ENCODE measurements around the gene PYGL. TPM values are rescaled to one million over a fixed set of nuclear protein-coding genes. Genes with fewer than 3 reads are reported as not detected.
A peak's percentile ranks its signal among the peaks of the same experiment; 100 is the strongest.

PYGL gene
- total RNA-seq, 1 experiment from 2014 or later: 41.2 TPM

DNA sequence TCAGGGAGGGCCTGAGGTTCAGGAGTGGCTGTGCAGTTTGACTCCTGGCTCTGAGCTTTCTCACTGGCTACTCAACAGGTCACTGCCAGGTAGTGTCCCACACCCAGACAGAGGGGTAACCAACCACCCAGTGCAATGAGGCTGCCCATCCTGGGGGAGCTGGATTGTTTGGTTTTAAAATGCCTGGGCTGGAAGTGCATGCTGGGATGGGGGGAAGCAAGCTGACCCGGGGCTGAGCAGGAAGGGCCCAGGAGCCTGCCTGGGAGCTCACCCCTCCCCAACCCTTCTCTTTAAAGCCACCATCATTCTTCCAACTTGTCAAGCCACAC, 85.0 kb downstream of the PYGL start:
- CTCF ChIA-PET: interaction anchor here (0.6 to 1.9 kb wide), 5 partner anchors 82 to 1221 kb away, joined by 3 to 17 read pairs (median 4); no protein-coding TSS in a partner anchor
- DNase-seq: no peak
- intact Hi-C loops (cut with micrococcal nuclease; ENCODE audit: unreplicated experiment): no loop called here
- Mint-ChIP-seq H3K4me3 (ENCODE audit: low read depth, unreplicated experiment) (peak overlapping the region; percentile 67), H3K9me3 (ENCODE audit: low read depth, unreplicated experiment) (no peaks in the 10 kb centered on the region), H3K4me1 (ENCODE audit: low read depth, unreplicated experiment) (no peaks in the 10 kb centered on the region), H3K27ac (ENCODE audit: unreplicated experiment) (no peak overlapping the region), H3K36me3 (ENCODE audit: insufficient read depth, unreplicated experiment) (peaks cover 7% of the 10 kb centered on the region), H3K27me3 (ENCODE audit: unreplicated experiment) (no peaks in the 10 kb centered on the region)
- TF ChIP-seq, protein P1, sequence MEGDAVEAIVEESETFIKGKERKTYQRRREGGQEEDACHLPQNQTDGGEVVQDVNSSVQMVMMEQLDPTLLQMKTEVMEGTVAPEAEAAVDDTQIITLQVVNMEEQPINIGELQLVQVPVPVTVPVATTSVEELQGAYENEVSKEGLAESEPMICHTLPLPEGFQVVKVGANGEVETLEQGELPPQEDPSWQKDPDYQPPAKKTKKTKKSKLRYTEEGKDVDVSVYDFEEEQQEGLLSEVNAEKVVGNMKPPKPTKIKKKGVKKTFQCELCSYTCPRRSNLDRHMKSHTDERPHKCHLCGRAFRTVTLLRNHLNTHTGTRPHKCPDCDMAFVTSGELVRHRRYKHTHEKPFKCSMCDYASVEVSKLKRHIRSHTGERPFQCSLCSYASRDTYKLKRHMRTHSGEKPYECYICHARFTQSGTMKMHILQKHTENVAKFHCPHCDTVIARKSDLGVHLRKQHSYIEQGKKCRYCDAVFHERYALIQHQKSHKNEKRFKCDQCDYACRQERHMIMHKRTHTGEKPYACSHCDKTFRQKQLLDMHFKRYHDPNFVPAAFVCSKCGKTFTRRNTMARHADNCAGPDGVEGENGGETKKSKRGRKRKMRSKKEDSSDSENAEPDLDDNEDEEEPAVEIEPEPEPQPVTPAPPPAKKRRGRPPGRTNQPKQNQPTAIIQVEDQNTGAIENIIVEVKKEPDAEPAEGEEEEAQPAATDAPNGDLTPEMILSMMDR (IDR thresholded peaks at IDR 0.05; ENCODE audit: unreplicated experiment): no peak
- no TSS peak for BruUV-seq (replicated peaks)

GRCh38 chr14:50856660-50857059, 87.6 kb downstream of the PYGL start:
- no peak for DNase-seq
- Mint-ChIP-seq H3K36me3 (ENCODE audit: insufficient read depth, unreplicated experiment) (peaks cover 7% of the 10 kb centered on the region), H3K4me1 (ENCODE audit: low read depth, unreplicated experiment) (no peaks in the 10 kb centered on the region), H3K27me3 (ENCODE audit: unreplicated experiment) (no peaks in the 10 kb centered on the region), H3K4me3 (ENCODE audit: low read depth, unreplicated experiment) (no peak overlapping the region), H3K27ac (ENCODE audit: unreplicated experiment) (no peak overlapping the region), H3K9me3 (ENCODE audit: low read depth, unreplicated experiment) (no peaks in the 10 kb centered on the region)
- TF ChIP-seq, protein P1 (IDR thresholded peaks at IDR 0.05; ENCODE audit: unreplicated experiment): no peak
- no TSS peak for BruUV-seq (replicated peaks)
- intact Hi-C loops (cut with micrococcal nuclease; ENCODE audit: unreplicated experiment): no loop called here
- CTCF ChIA-PET: no interaction called here

GRCh38 chr14:50855558-50855957, 88.7 kb downstream of the PYGL start:
- Mint-ChIP-seq H3K27me3 (ENCODE audit: unreplicated experiment) (no peaks in the 10 kb centered on the region), H3K4me3 (ENCODE audit: low read depth, unreplicated experiment) (no peak overlapping the region), H3K36me3 (ENCODE audit: insufficient read depth, unreplicated experiment) (peaks cover 7% of the 10 kb centered on the region), H3K27ac (ENCODE audit: unreplicated experiment) (no peak overlapping the region), H3K4me1 (ENCODE audit: low read depth, unreplicated experiment) (no peaks in the 10 kb centered on the region), H3K9me3 (ENCODE audit: low read depth, unreplicated experiment) (no peaks in the 10 kb centered on the region)
- TF ChIP-seq, protein P1 (IDR thresholded peaks at IDR 0.05; ENCODE audit: unreplicated experiment): no peak
- BruUV-seq (replicated peaks): no TSS peak
- intact Hi-C loops (cut with micrococcal nuclease; ENCODE audit: unreplicated experiment): no loop called here
- DNase-seq: no peak
- CTCF ChIA-PET: interaction anchor here (1.2 kb wide), 1 partner anchor 224 kb away, joined by 3 read pairs; no protein-coding TSS in a partner anchor

Other genes starting within 250 kb of the PYGL start
- gene NIN, start 113.3 kb downstream of the PYGL start, total RNA-seq (2022): 19.1 and 26.6 TPM in 2 replicates
- gene ABHD12B, start 72.4 kb downstream of the PYGL start, total RNA-seq (2022): not detected in 2 replicates
- 1.6 TPM in 2 replicates for gene TRIM9, start 150.6 kb upstream of the PYGL start, total RNA-seq (2022)

All from Calu3 (cell line).